B cell (primary cell): ENCODE results near the gene ST3GAL3. TPM values are rescaled to one million over a fixed set of nuclear protein-coding genes. Genes with fewer than 3 reads are reported as not detected.

Experiments used
- ATAC-seq: fragments of 200-7000 bp; cut with Tn5 transposase; one replicate; pipeline ENCODE4 v1.10.0; 2021; ENCODE audit warnings: low read depth, mild to moderate bottlenecking, moderate number of reproducible peaks, moderate library complexity
- CTCF ChIA-PET: fragments of 350-600 bp; sonication (Branson Sonifier 250); formaldehyde crosslinking; loops from one replicate; lab custom pipeline; 2021; ENCODE audit warnings: antibody characterized with exemption, inconsistent platforms; lab: Charles Lee
- POLR2A ChIA-PET: fragments of 350-600 bp; sonication (Branson Sonifier 250); formaldehyde crosslinking; loops from one replicate; lab custom pipeline; 2021; ENCODE audit warnings: antibody characterized with exemption; lab: Charles Lee
- DNase-seq: peaks from one replicate; pipeline ENCODE4 v3.0.0; 2013
- H2AFZ ChIP-seq: 2 replicates; pipeline ENCODE4 v1.6.1; 2012; ENCODE audit warnings: mild to moderate bottlenecking, low read depth, low read length; ENCODE audit not compliant: insufficient read depth, poor library complexity, severe bottlenecking
- H3K27ac ChIP-seq, 2 donors: 1 replicate in 1 of 2; 2 replicates in 1 of 2; pipeline ENCODE4 v1.5.1; 2012 to 2013; ENCODE audit warnings: low read length in 2 of 2, mild to moderate bottlenecking in 2 of 2, moderate library complexity in 1 of 2
- H3K27me3 ChIP-seq, 4 experiments: fragments of 200-600 bp in 1 of 4; sonication (generic) in 1 of 4; replicated peaks in 1 of 4; 1 replicate in 2 of 4; 2 replicates in 2 of 4; pipeline versions ENCODE4 v1.6.1 to v1.7.0; 2013 to 2016; ENCODE audit warnings: low read length in 3 of 4, mild to moderate bottlenecking in 2 of 4, mixed read lengths in 1 of 4, moderate library complexity in 1 of 4; ENCODE audit not compliant: insufficient read depth in 4 of 4, control insufficient read depth in 3 of 4; ENCODE audit errors: control extremely low read depth in 1 of 4
- H3K36me3 ChIP-seq, 2 experiments: replicated peaks in 1 of 2; 1 replicate in 1 of 2; 2 replicates in 1 of 2; pipeline versions ENCODE4 v1.6.1 to v1.7.1; 2013; ENCODE audit warnings: low read length in 1 of 2; ENCODE audit not compliant: insufficient read depth in 2 of 2, control insufficient read depth in 1 of 2; ENCODE audit errors: control extremely low read depth in 1 of 2, extremely low read depth in 1 of 2
- H3K4me1 ChIP-seq, 2 donors: fragments of 200-600 bp in 1 of 2; sonication (generic) in 1 of 2; 1 replicate in 1 of 2; 2 replicates in 1 of 2; pipeline versions ENCODE4 v1.5.1 to v1.6.1; 2013 to 2017; ENCODE audit warnings: low read length in 2 of 2; ENCODE audit not compliant: control insufficient read depth in 2 of 2, insufficient read depth in 2 of 2
- H3K4me2 ChIP-seq: replicated peaks from 2 replicates; pipeline ENCODE3; 2012; ENCODE audit warnings: mild to moderate bottlenecking, low read depth, low read length; ENCODE audit not compliant: poor library complexity, severe bottlenecking
- H3K4me3 ChIP-seq, 5 experiments: fragments of 200-600 bp in 1 of 5; sonication (generic) in 1 of 5; 1 replicate in 3 of 5; 2 replicates in 2 of 5; pipeline versions ENCODE4 v1.5.1 to v1.7.0; 2011 to 2016; ENCODE audit warnings: low read length in 4 of 5, mild to moderate bottlenecking in 4 of 5, low read depth in 2 of 5, control low read depth in 1 of 5, moderate library complexity in 1 of 5; ENCODE audit not compliant: insufficient read depth in 1 of 5; ENCODE audit errors: control extremely low read depth in 1 of 5, extremely low read depth in 1 of 5
- H3K79me2 ChIP-seq: fragments of 200-600 bp; sonication (generic); one replicate; pipeline ENCODE4 v1.6.0; 2016; ENCODE audit warnings: low read length; ENCODE audit not compliant: control insufficient read depth, insufficient read depth
- H3K9ac ChIP-seq: fragments of 200-600 bp; sonication (generic); 2 replicates; pipeline ENCODE4 v1.6.1; 2017; ENCODE audit warnings: mild to moderate bottlenecking, low read length, moderate library complexity
- H3K9me3 ChIP-seq, 3 donors: one replicate each; pipeline versions ENCODE4 v1.6.1 to v1.7.1; 2013; ENCODE audit warnings: low read length in 2 of 3; ENCODE audit not compliant: control insufficient read depth in 2 of 3, insufficient read depth in 1 of 3; ENCODE audit errors: control extremely low read depth in 1 of 3
- H4K20me1 ChIP-seq: 2 replicates; pipeline ENCODE4 v1.6.0; 2012; ENCODE audit warnings: mild to moderate bottlenecking, low read length; ENCODE audit not compliant: insufficient read depth, control insufficient read depth, poor library complexity, severe bottlenecking
- H3K27ac Mint-ChIP-seq: one replicate; pipeline ENCODE4 v1.8.0; 2021; ENCODE audit warnings: mixed read lengths
- H3K27me3 Mint-ChIP-seq: one replicate; pipeline ENCODE4 v1.8.0; 2021; ENCODE audit warnings: mixed read lengths
- H3K4me1 Mint-ChIP-seq: one replicate; pipeline ENCODE4 v1.8.0; 2021; ENCODE audit warnings: mixed read lengths
- H3K4me3 Mint-ChIP-seq: one replicate; pipeline ENCODE4 v1.8.0; 2021; ENCODE audit warnings: mixed read lengths
- H3K9me3 Mint-ChIP-seq: one replicate; pipeline ENCODE4 v1.8.0; 2022; ENCODE audit warnings: mixed read lengths; ENCODE audit not compliant: insufficient read depth
- EZH2 ChIP-seq: IDR thresholded peaks from 2 replicates; pipeline ENCODE4 v1.6.1; 2012; ENCODE audit warnings: borderline replicate concordance, low read depth, mild to moderate bottlenecking, moderate library complexity, low read length; ENCODE audit not compliant: insufficient read depth, poor library complexity, severe bottlenecking
- WGBS: methylation state at CpG from one replicate; pipeline ENCODE4 v1.1.5; 2013; ENCODE audit warnings: missing lambda C conversion rate; ENCODE audit not compliant: insufficient coverage; 5-methylcytosine and 5-hydroxymethylcytosine counted together
- intact Hi-C: fragments of 100-400 bp; cut with micrococcal nuclease; formaldehyde crosslinking; loops from one replicate; pipeline ENCODE4 v1.10.0; 2022
- polyA plus RNA-seq: library from polyadenylated mRNA; depleted of rRNA; stranded (reverse); fragments of >200 nt; gene quantifications from 2 replicates; pipeline ENCODE4 v1.2.3, GENCODE V29; 2012
- total RNA-seq, 2 donors: library from RNA; stranded (reverse); fragments of 120-200 nt in 1 of 2; gene quantifications; 1 replicate in 1 of 2; 2 replicates in 1 of 2; pipeline versions ENCODE4 v1.2.3 to v1.2.4, GENCODE V29; 2013 to 2022
- TF ChIP-seq, protein P1 (sequence below): fragments of 200-600 bp; IDR thresholded peaks from one replicate; pipeline ENCODE4 v1.8.0; 2022; ENCODE audit warnings: antibody characterized with exemption, mild to moderate bottlenecking

ST3GAL3 gene
- total and polyA plus RNA-seq, 2 donors (not counting 1 experiment from before 2014, with no cell fraction given), result 16.8 to 31.4 TPM

GRCh38 chr1:43824795-43825194 lies 117.5 kb downstream of the ST3GAL3 start:
- DNase-seq, result no peak
- CTCF ChIA-PET, result no interaction called here
- Histone ChIP-seq H3K36me3 (peaks cover 1 to 3% of the 10 kb centered on the region in 2 experiments), H2AFZ (no peak overlapping the region), H3K4me3 (no peak overlapping the region), H3K4me1 (peaks cover 5 to 6% of the 10 kb centered on the region in 2 donors), H4K20me1 (no peaks in the 10 kb centered on the region), H3K27ac (no peak overlapping the region), H3K9ac (no peak overlapping the region), H3K27me3 (no peaks in the 10 kb centered on the region), H3K79me2 (no peaks in the 10 kb centered on the region), H3K4me2 (no peak overlapping the region), H3K9me3 (no peaks in the 10 kb centered on the region)
- peaks cover 7% of the 10 kb centered on the region for H3K4me1 Mint-ChIP-seq
- H3K27me3 Mint-ChIP-seq, result no peaks in the 10 kb centered on the region
- no peak overlapping the region for H3K27ac Mint-ChIP-seq
- POLR2A ChIA-PET, result no interaction called here
- ATAC-seq, result no peak
- no peak for TF ChIP-seq EZH2
- TF ChIP-seq, protein P1, sequence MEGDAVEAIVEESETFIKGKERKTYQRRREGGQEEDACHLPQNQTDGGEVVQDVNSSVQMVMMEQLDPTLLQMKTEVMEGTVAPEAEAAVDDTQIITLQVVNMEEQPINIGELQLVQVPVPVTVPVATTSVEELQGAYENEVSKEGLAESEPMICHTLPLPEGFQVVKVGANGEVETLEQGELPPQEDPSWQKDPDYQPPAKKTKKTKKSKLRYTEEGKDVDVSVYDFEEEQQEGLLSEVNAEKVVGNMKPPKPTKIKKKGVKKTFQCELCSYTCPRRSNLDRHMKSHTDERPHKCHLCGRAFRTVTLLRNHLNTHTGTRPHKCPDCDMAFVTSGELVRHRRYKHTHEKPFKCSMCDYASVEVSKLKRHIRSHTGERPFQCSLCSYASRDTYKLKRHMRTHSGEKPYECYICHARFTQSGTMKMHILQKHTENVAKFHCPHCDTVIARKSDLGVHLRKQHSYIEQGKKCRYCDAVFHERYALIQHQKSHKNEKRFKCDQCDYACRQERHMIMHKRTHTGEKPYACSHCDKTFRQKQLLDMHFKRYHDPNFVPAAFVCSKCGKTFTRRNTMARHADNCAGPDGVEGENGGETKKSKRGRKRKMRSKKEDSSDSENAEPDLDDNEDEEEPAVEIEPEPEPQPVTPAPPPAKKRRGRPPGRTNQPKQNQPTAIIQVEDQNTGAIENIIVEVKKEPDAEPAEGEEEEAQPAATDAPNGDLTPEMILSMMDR, result no peak
- H3K9me3 Mint-ChIP-seq, result no peaks in the 10 kb centered on the region
- WGBS, result 67% methylated on average over 1 of the region's 1 CpG
- H3K4me3 Mint-ChIP-seq, result no peak overlapping the region
- intact Hi-C loops, result no loop called here

- H3K9ac ChIP-seq, result no peak overlapping the region
- Mint-ChIP-seq H3K27me3 (no peaks in the 10 kb centered on the region), H3K9me3 (no peaks in the 10 kb centered on the region), H3K27ac (no peak overlapping the region), H3K4me1 (peaks cover 24% of the 10 kb centered on the region), H3K4me3 (no peak overlapping the region)
- H3K4me3 ChIP-seq, result no peak overlapping the region
- H3K27me3 ChIP-seq, result no peaks in the 10 kb centered on the region
- H2AFZ ChIP-seq, result no peak overlapping the region
- H4K20me1 ChIP-seq, result no peaks in the 10 kb centered on the region
- CTCF ChIA-PET, result no interaction called here
- DNase-seq, result no peak
- no peaks in the 10 kb centered on the region for H3K79me2 ChIP-seq
- no peak overlapping the region for H3K4me2 ChIP-seq
- POLR2A ChIA-PET, result no interaction called here
- H3K27ac ChIP-seq, result no peak overlapping the region
- H3K9me3 ChIP-seq, result no peaks in the 10 kb centered on the region
- 100% methylated on average over 1 of the region's 1 CpG for WGBS
- H3K4me1 ChIP-seq, result peaks cover 24 to 27% of the 10 kb centered on the region in 2 donors
- ATAC-seq, result no peak
- TF ChIP-seq, protein P1, result no peak
- TF ChIP-seq EZH2, result no peak
- peaks cover 0 to 1% of the 10 kb centered on the region in 2 experiments for H3K36me3 ChIP-seq
- intact Hi-C loops, result no loop called here
Measured at GRCh38 chr1:43828574-43828973, 121.2 kb downstream of the ST3GAL3 start.
